Activated CD8-positive, alpha-beta memory T cell treated with anti-CD3 and anti-CD28 coated beads, Interleukin-2, amount 50 U/mL, for 1 hour (primary cell): ENCODE results near the gene FBXL5.
A peak's percentile ranks its signal among the peaks of the same experiment; 100 is the strongest.

Experiments
- DNase-seq: peaks from one replicate; pipeline ENCODE4 v3.0.0-alpha.2; 2020; ENCODE audit errors: extremely low read depth

The FBXL5 gene

DNA sequence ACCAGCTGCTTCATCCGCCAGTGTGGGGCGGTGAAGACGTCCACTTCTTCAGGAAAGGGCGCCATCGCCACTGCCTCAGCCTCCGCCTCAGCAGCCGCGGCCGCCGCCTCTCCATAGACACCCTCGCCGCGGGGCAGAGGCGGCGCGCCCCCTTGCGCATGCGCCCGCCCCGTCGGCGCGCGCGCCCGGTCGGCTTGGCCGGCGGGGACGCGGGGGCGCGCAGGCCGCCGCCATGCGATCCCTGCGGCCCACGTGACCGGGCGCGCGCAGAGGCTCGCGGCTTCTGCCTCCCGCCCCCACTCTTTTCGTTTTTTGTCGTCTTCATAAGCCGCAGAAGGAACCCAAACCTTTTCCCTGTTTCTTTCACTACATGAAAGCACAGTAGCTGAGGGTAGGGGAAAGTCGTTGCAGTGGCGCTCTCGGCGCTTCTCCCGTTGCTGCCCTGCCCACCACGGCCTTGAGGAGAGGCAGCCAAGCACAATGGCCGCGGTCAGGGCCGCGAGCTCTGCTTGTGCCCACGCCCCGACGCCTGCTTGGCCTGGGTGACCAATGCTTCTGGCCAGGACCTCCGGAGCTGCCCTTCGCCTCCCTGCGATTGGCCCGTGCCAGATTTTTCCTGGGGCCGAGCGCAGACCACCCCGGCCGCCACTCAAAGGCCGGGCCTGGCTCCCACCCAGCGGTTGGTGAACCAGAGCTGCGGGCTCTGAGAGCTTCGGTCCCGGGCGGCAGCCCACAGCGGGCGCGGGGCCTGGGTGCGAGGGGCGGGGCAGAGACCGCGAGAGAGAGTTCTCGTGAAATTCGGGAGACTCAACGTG lies at the start of gene FBXL5:
Gene FBXL5, minus strand, starts transcription at position 135 of the 815 bp plus-strand sequence. Its CDS starts 70 bp downstream, at position 65.
- DNase-seq = peak; percentile 38

DNA sequence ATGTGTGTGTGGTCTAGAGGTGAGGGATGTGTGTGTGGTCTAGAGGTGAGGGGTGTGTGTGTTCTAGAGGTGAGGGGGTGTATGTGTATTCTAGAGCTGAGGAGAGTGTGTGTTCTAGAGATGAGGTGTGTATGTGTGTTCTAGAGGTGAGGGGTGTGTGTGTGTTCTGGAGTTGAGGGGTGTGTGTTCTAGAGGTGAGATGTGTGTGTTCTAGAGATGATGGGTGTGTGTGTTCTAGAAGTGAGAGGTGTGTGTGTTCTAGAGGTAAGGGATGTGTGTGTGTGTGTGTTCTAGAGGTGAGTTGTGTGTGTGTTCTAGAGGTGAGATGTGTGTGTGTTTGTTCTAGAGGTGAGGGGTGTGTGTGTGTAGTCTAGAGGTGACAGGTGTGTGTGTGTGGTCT lies 49.0 kb upstream of the FBXL5 start:
- DNase-seq = no peak

DNA sequence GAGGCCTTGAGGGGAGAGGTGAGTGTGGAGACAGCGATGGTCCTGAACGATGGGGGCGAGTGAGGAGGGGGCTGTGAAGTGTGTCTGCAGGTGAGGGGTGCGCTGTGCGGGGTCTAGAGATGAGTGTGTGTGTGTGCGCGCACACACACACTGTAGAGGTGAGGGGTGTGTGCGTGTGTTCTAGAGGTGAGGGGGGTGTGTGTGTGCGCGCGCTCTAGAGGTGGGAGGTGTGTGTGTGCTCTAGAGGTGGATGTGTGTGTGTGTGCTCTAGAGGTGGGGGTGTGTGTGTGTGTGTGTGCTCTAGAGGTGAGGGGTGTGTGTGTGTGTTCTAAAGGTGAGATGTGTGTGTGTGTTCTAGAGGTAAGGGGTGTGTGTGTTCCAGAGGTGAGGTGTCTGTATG lies 48.3 kb upstream of the FBXL5 start:
- DNase-seq = no peak

GRCh38 chr4:15702941-15703403 lies 47.8 kb upstream of the FBXL5 start, which contains the start of gene BST1:
Gene BST1 (plus strand): TSS chr4:15703065. CDS start chr4:15703145, 80 bp downstream.
- no peak for DNase-seq

DNA sequence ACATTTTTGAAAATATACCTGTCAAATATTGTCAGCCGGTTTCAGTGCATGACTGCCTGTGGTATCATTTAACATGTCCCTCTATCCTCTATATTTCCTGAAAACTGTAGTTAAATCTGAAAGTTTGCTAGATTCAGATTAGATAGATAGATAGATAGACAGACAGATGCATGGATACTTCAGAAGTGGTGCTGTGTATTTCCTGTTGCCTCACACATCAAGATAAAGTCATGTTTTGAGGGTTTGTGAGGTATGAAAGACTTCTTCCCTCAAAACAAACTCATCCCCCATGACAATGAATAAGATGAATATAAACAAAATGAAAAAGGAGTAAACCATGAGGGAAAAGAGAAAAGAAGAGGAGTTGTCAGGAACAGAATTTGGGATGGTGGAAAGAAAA lies 41.7 kb upstream of the FBXL5 start:
- no peak for DNase-seq

DNA sequence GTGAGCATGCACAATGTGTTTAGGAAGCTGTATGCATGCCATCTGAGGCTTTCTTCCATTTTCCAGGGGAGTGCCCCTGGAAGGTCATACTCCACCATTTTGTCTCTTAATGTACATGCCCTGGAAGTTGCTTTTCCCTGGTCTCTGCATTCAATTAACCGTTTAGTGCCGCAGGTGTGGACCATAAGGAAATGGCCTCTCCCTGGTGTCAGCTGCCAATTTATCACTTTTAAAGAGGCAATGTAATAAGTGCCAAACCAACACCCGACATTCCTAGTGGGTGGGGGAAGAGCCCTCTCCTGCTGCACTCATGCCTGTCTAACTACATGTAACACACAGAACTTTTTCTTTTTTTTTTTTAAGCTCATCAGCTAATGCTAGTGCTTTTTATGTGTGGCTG lies 40.6 kb upstream of the FBXL5 start:
- no peak for DNase-seq

DNA sequence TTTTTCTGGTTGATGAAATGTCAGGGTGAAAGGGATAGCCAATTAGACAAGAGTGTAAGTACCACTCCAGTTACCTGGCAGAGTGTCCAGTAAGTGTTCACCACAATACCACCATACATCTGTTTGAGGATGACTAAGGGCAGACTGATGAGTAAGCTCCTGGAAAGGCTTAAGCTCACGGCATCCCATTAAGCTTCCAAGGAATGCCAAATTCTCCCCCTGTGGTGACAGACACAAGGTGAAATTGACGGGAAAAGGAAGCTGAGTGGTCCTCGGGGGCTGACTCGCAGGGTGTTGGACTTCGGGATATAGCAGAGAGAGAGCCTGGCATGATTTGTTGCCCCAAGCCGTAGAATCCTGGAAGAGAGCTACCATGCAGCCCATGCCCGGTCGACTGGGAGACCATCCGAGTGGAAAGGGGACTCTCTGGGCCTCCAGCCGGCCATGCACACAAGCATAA lies 40.1 kb upstream of the FBXL5 start:
- DNase-seq = no peak

GRCh38 chr4:15694431-15694830 lies 39.3 kb upstream of the FBXL5 start:
- no peak for DNase-seq

DNA sequence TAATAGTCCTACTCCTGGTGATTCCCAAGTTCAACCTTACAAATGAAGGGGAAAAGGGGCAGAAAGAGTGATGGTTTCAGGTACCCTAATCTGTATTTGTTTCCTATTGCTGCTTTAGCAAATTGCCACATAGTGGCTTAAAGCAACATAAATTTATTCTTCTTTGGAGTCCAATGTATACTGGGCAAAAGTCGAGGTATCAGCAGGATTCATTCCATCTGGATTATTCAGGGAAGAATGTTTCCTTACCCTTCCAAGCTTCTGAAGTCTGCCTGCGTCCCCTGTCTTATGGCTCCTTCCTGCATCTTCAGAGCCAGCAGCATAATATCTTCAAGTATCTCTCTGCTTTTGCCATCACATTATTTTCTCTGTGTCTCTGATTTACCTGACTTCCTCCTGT lies 37.4 kb upstream of the FBXL5 start:
- no peak for DNase-seq

DNA sequence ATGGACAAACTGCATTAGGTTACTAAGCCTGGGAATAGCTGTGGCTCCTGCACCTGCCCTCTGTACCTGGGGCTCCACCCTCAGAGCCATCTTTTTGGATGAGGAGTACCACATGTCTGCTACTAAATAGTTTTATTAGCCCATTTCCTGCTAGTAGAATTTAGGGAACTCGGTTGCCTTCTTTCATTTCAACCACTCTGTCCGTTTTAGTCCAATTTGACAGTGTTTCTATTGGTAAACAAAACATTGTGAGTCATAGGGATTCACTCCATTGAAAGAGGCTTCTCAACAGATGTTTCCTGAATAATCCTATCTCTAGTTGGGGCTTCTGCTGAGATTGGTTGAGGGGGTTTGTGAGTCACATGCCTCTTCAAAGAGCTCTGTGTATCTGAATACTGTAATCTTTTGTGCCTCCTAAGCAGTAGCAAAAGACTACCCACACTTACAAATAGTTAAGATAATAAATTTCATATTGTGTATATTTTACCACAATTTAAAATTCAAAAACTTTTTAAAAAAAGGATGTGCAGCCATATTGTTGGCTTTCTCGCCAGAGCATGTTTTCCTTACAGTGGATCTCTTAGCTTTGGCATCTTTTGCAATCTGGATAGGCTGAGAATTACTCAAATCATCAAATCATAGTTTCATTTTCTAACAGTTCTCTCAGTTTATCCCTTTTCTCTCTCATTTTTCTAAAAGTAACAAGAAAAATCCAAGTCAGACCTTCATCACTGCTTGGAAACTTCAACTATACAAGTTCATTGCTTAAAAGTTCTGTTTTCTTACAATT lies 36.4 kb upstream of the FBXL5 start:
- DNase-seq = no peak

- no peak for DNase-seq
Measured at GRCh38 chr4:15690020-15690809, 35.1 kb upstream of the FBXL5 start.

DNA sequence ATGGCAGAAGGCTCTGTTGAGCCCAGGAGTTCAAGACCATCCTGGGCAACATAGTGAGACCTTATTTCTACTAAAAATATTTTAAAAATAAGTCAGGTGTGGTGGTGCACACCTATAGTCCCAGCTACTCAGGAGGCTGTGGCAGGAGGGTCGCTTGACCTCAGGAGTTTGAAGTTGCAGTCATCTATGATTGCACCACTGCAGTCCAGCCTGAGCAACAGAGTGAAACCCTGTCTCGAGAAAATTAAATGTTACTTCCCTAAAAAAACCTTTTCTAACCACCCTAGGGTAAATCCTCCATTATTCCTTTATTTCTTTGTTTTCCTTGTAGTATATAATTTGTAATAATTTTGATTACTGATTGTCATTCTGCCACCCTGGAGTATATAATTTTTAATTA lies 34.4 kb upstream of the FBXL5 start:
- DNase-seq = no peak

- no peak for DNase-seq
Measured at GRCh38 chr4:15688051-15688450, 32.9 kb upstream of the FBXL5 start.

DNA sequence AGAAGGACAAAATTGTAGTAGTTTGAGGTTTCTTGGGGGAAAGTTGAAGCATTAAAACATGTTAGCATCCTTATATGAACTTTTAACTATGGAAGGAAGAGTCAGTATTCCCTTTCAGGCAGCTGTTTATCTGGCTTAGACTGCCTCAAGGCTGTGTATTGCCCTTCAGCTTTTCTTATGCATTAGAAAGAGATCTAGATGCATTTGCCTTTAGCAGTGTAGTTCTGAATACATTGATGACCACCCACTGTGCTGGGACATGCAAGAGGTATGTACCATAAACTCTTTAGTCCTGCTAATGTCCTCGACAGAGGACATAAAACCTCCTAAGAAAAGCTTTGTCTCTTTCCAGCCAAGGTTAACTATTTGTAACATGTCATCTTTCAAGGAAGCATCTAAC lies 29.3 kb upstream of the FBXL5 start:
- no peak for DNase-seq

DNA sequence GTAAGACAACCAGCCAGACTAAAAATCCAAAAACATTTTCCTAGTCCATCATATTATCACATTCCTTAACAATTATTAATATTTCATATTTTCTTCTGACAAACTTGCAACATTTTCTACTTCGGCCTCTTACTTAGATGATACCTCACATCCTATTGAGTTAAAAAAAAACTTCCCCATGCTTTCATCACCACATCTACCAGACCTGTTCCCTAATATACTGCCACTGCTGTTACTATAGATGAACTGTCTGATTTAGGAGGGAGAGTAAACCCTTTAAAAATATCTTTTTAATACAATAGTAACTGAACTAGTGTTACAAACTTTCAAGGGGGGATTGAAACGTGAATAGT lies 28.0 kb upstream of the FBXL5 start:
- DNase-seq = no peak

GRCh38 chr4:15682242-15683142 lies 27.3 kb upstream of the FBXL5 start:
- no peak for DNase-seq

DNA sequence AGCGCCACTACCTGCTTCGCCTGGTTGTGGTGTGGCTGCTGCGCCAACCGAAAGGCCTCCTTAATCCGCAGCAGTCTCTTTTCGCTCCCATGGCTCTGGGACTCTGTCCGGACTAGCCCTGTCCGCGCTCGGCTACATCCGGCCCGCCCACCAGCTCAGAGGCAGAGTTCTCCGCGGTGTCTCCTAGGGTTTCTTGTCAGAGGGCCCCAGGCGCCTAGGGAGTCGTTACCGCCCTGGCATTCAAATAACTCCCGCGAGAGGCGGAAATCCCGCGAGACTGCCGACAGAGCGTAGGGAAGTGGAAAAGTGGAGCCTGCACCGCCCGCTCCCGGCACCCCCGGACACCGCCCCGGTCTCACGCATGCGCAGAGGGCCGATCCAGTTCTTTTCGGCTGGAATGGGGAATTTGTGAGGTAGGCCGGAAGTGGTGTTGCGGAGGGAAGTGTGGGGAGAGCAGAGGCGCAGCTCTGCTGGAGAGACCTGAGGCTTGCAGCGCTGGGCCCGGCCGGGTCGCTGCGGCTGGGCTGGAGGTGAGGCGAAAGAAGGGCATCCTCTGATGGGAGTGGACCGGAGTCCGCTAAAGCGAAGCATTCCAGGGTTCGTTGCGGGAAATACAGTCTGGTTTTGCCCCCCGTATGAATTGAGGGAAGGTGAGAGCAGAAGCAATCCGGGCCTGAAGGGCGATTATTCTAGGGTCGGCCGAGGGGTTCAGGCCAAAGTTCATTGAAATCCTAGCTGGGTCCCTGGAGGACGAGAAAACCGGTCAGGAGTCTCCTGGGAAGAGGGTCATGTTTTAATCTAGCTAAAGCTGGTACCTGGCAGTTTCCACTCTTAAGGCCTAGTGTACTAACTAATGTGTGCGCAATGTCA lies 26.4 kb upstream of the FBXL5 start, which contains the start of gene FAM200B:
Gene FAM200B, plus strand, starts transcription at position 456 of the 870 bp plus-strand sequence. CDS start 5,151 bp downstream, outside the sequence.
- peak; percentile 76 for DNase-seq

GRCh38 chr4:15681067-15681371 lies 25.9 kb upstream of the FBXL5 start:
- DNase-seq = no peak

- DNase-seq = no peak
Measured at GRCh38 chr4:15677507-15677988, 22.4 kb upstream of the FBXL5 start.

DNA sequence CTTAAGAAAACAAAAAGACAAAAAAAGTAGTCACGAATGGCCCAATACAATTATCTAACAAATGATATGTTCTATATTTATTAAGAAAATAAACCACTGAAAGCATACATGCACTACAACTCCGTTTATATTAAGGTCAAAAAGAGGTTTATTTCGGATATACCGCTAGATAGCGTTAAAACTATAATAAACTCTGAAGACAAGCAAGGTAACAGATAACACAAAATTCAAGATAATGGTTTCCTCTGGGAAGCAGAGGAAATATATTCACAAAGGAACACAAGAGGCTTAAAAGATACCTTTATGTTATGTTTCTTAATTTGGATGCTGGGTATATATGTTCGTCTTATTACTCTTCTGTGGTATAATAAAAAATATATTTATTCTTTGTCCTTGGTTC lies 21.7 kb upstream of the FBXL5 start:
- no peak for DNase-seq
